ENCODE results near the gene CD4.
A peak's percentile ranks its signal among the peaks of the same experiment; 100 is the strongest.

CD4 gene

GRCh38 chr12:6829536-6830220 is 40.4 kb downstream of the CD4 start:
- DNase-seq: no peak

- peak in 1 of 2 donors; percentile 41 for DNase-seq
Observed at GRCh38 chr12:6830286-6830890, 41.1 kb downstream of the CD4 start.

GRCh38 chr12:6830999-6831398 is 41.7 kb downstream of the CD4 start:
- no peak for DNase-seq

GRCh38 chr12:6831450-6831995 is 42.2 kb downstream of the CD4 start:
- no peak for DNase-seq

GRCh38 chr12:6832125-6832524 is 42.8 kb downstream of the CD4 start:
- no peak for DNase-seq

- DNase-seq: no peak
Observed at GRCh38 chr12:6833189-6833890, 44.0 kb downstream of the CD4 start.

- no peak for DNase-seq
Observed at GRCh38 chr12:6834254-6834653, 44.9 kb downstream of the CD4 start.

- DNase-seq: no peak
Observed at GRCh38 chr12:6834873-6835272, 45.5 kb downstream of the CD4 start.

- DNase-seq: no peak
Observed at GRCh38 chr12:6836851-6837250, 47.5 kb downstream of the CD4 start.

GRCh38 chr12:6837370-6838060 is 48.2 kb downstream of the CD4 start:
- DNase-seq: no peak

- DNase-seq: no peak
Observed at GRCh38 chr12:6838854-6839253, 49.5 kb downstream of the CD4 start.

GRCh38 chr12:6839482-6840201 is 50.3 kb downstream of the CD4 start:
- DNase-seq: no peak

- no peak for DNase-seq
Observed at GRCh38 chr12:6840330-6840729, 51.0 kb downstream of the CD4 start.

- no peak for DNase-seq
Observed at GRCh38 chr12:6840761-6841515, 51.6 kb downstream of the CD4 start, which contains the start of gene GNB3. TSS of gene GNB3 (plus strand) at chr12:6840925. CDS start at chr12:6841288, 363 bp downstream.

- no peak for DNase-seq
Observed at GRCh38 chr12:6842075-6842474, 52.7 kb downstream of the CD4 start.

GRCh38 chr12:6843118-6843902 is 54.0 kb downstream of the CD4 start:
- DNase-seq: no peak

GRCh38 chr12:6845395-6845794 is 56.1 kb downstream of the CD4 start:
- no peak for DNase-seq

- peak in 1 of 2 donors; percentile 37 for DNase-seq
Observed at GRCh38 chr12:6846316-6846869, 57.1 kb downstream of the CD4 start.

- DNase-seq: no peak
Observed at GRCh38 chr12:6847676-6848075, 58.3 kb downstream of the CD4 start.

GRCh38 chr12:6849427-6849826 is 60.1 kb downstream of the CD4 start:
- DNase-seq: no peak
